Measurements from ENCODE around the gene ZNF641.

DNA sequence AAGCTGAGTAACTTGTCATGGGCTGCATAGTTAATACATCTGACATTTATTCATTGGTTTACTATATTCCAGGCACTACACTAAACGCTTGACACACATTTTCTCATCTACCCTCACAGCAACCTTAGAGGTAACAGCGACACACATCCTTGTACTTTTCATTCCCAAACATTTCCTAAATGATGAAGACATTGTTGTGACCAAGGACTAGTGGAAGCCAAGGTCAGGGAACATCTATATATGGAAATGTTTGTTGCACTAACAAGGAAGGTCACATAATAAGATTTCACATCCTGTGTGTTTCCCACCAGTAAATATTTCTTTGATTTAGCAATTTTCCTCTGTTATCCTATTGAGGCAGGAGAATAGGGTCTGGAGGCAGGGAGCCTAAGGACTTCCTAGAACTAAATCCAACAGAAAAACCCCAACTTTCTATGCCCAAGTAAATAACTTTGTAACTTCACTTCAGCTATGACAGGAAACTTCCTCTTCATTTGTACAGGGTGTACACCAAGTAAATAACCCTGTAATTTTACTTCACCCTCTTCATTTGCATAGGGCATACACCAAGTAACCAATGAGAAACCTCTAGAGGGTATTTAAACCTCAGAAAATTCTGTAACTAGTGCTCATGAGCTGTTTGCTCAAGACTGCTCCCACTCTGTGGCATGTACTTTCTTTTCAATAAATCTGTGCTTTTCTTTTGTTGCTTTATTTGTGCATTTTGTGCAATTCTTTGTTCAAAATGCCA is 48.4 kb downstream of the ZNF641 start:
- TF ChIP-seq EZH2 (optimal IDR thresholded peaks at IDR 0.05; ENCODE audit: low read depth, low read length) = no peak
- TF ChIP-seq, protein P1, sequence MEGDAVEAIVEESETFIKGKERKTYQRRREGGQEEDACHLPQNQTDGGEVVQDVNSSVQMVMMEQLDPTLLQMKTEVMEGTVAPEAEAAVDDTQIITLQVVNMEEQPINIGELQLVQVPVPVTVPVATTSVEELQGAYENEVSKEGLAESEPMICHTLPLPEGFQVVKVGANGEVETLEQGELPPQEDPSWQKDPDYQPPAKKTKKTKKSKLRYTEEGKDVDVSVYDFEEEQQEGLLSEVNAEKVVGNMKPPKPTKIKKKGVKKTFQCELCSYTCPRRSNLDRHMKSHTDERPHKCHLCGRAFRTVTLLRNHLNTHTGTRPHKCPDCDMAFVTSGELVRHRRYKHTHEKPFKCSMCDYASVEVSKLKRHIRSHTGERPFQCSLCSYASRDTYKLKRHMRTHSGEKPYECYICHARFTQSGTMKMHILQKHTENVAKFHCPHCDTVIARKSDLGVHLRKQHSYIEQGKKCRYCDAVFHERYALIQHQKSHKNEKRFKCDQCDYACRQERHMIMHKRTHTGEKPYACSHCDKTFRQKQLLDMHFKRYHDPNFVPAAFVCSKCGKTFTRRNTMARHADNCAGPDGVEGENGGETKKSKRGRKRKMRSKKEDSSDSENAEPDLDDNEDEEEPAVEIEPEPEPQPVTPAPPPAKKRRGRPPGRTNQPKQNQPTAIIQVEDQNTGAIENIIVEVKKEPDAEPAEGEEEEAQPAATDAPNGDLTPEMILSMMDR (IDR thresholded peaks at IDR 0.05; ENCODE audit: low read length) = no peak

Measured in MM.1S (cell line).